Activated CD4-positive, alpha-beta T cell treated with anti-CD3 and anti-CD28 coated beads for 1 hour (primary cell): ENCODE measurements around the gene POLR1A.

Experiments
- DNase-seq: peaks from one replicate; pipeline ENCODE4 v3.0.0-alpha.2; 2020

The POLR1A gene

DNA sequence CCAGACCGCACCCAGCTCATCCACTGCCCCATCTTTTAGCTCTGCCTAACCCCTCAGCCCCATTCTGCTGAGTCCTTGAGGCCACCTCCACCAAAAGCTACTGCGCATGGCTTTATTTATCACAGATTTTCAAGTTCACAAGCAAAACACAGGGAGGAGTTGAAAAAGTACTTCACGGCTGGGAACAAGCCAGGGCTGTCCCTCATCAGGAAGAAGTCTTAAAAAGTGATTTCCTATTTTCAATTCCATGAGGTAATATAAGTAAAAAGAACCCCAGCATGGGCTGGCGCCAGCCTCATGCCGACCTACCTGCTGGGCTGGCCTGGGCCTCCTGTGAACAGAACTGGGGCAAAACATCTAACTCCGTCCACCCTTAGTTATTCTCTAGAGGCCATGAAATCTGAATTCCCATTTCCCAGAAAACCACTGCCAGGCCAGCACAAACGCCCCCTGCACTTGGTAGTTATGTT is 69.0 kb downstream of the POLR1A start:
- no peak for DNase-seq

GRCh38 chr2:86035883-86036668 is 69.6 kb downstream of the POLR1A start:
- DNase-seq = peak; percentile 47

DNA sequence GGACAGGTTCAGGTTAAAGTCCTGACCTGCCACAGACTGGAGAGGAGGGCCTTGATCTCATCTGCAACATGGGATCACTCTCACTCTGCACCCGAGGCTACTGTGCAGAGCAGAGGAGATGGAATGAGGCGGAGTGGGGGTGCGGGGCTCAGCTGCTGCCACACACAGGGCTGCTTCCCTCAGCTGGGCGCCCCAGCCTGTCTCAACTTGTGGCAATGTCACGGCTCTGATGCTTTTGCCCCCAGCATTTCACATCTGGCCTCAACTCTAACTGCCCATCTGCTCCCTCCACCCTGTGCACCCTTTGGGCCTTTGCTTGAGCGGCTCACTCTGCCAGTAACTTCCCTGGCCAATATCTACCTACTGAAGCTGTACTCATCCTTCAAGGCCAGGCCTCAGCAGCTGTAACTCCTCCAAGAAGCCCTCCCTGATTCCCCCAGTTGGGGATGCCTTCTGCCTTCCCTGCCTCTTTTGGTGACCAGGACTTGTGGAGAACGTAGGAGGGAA is 70.3 kb downstream of the POLR1A start:
- DNase-seq = no peak

GRCh38 chr2:86033751-86034692 is 71.7 kb downstream of the POLR1A start:
- no peak for DNase-seq

GRCh38 chr2:86032861-86033595 is 72.7 kb downstream of the POLR1A start:
- DNase-seq = no peak

GRCh38 chr2:86031606-86032005 is 74.1 kb downstream of the POLR1A start:
- DNase-seq = no peak

- no peak for DNase-seq
These were observed 74.5 kb downstream of the POLR1A start for GRCh38 chr2:86031151-86031550.

DNA sequence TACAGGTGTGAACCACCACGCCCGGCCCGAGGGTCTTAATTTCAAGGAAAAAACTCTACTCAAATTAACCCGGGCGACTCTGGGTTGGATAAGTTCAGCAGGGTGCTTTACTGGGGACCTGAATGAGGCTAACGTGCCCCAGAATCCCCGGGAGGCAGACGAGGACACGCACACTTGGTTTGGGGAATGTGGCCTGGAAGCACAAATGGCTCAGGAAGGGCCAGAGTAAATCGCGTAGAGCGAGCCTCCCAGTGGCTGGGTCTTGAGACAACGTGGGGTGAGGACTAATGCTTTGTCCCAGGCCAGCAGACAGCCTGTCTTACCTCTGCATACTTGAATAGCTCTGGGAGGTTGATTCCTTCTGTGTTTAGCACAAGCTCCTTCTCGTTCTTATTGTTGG is 75.8 kb downstream of the POLR1A start:
- DNase-seq = no peak

DNA sequence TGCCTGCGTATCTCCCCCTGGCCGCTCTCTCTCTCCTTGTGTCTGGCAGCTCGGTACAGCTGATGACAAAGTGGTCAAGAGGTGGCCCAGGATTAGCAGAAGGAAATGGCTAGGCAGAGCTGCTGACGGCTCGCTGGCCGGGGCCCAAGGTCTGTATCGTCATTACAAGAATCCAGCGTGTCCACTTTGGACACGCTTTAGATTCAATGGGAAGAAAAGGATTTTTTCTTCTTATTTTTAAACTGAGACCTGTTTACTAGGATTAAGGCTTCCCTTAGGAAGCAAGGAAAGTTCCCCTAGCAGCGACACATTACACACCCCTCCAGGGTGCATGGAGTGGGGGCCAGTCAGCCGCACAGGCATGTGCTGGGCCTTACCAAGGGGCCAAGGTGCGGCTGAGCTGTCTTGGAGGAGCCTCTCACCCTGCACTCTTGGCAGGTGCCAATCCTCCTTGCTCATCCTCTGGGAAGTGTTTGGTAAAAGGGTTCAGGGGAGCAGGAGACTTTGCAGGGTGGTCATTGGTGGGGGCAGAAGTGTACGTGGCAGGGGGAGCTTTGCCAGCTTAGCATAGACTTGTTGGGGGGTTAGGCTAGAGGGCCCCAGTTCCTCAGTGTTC is 76.8 kb downstream of the POLR1A start:
- DNase-seq = no peak

DNA sequence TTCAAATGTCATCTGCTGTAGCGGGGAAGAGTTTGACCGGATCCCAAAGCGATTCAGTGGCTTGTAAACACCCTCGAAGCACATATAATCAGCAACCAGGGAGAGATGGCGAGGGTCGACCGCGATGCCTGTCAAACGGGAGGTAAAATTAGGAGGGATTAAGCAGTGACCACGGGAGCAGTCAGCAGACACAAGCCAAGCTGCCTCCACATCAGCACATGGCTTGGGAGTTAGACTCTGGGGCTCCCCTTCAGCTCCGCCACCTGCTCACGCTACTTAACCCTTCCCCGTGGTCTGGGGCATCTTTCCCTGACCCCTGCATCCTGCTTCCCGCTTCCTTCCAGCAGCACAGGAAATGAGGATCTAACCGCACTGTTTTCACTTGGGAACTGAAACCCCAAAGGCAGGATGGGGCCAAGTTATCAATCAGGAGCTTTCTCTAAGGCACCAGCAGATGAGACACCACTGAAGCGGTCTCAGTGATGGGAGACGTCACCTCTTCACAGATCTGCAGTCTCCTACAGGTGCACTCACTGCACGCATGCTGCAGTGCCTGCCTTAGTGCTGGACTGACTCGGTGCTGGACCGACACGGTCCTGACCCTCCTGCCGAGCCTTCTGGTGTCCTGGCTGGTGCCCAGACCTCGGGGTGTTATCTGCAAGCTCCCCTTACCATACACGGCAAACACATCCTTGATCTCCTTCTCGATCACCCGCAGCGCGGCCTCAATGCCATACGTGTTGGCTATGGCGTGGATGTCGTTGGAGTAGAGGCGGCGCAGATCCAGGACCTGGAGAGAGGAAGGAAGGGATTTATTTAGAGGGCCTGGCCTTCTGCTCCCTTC is 77.5 kb downstream of the POLR1A start:
- DNase-seq = no peak

- no peak for DNase-seq
These were observed 78.3 kb downstream of the POLR1A start for GRCh38 chr2:86027196-86027921.

DNA sequence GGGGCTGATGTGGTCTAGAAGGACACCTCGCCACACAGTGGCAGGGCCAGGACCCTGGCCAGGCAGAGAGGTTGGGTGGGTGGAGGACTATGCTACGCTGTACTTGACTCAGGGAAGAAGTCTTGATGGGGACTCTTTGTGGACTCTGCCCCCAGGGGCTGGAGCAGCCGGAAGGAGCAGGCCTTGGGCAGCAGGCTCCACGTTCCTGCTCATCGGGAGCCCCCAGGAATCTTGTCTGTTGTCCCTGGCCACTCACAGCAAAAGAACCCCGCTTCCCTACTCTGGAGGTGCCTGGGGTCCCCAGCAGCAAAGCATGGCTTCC is 79.0 kb downstream of the POLR1A start:
- DNase-seq = no peak

- no peak for DNase-seq
These were observed 79.5 kb downstream of the POLR1A start for GRCh38 chr2:86025976-86026743.

DNA sequence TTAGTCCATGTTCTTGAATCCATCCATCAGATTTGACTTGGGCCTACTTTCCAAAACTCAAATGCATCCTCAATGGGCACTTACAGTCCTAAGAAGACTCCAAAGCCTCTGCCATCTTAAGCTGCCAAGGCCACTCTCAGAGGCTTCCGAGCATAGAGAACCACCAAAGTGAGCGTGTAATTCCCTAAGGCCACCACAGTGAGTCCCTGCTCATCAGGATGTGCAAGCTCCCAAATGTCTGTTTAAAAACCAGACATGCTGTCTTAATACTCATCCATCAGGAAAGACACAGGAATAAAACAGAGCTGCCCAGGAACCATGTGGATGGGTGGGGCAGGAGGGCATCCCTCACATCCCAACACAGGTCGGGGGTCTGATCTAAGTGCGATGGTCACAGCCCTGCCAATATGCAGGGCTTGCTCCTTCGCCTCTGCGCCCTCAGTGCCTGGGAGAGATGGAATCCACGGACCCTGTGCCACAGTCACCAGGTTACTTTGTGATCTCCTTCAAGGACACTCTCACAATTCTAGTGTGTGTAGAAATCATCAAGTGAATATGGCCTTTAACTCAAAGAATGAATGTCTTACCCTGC is 80.4 kb downstream of the POLR1A start:
- no peak for DNase-seq

- no peak for DNase-seq
These were observed 82.3 kb downstream of the POLR1A start for GRCh38 chr2:86023366-86023712.

GRCh38 chr2:86022661-86023365 is 82.9 kb downstream of the POLR1A start:
- DNase-seq = no peak

- no peak for DNase-seq
These were observed 84.0 kb downstream of the POLR1A start for GRCh38 chr2:86021396-86022378.

DNA sequence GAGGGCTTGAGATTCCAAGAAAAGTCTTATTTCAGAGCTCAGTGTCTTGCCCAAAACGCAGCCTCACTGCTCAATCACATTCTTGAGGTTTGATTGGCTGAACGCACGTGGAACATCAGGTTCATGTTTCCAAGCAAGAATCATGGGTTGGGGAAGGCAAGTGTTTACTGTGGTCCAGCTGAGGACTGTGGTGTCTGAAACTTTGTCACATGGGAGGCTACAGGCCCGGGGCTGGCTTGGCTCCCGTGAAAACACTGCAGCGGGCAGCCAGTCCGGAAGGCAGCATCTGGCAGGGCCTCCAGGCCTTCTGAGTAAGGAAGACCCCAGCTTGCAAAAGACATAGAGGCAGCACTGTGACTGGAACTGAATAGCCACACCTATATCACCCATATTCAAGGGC is 84.7 kb downstream of the POLR1A start:
- DNase-seq = no peak
